HS-5 (cell line): ENCODE measurements around the gene VANGL2.

Experiments used
- DNase-seq: peaks from one replicate; pipeline ENCODE4 v3.0.0-alpha.2; 2012; ENCODE audit warnings: low read depth

The VANGL2 gene

GRCh38 chr1:160405331-160405877, 5.0 kb downstream of the VANGL2 start:
- no peak for DNase-seq

GRCh38 chr1:160406131-160406968, 6.0 kb downstream of the VANGL2 start:
- no peak for DNase-seq

DNA sequence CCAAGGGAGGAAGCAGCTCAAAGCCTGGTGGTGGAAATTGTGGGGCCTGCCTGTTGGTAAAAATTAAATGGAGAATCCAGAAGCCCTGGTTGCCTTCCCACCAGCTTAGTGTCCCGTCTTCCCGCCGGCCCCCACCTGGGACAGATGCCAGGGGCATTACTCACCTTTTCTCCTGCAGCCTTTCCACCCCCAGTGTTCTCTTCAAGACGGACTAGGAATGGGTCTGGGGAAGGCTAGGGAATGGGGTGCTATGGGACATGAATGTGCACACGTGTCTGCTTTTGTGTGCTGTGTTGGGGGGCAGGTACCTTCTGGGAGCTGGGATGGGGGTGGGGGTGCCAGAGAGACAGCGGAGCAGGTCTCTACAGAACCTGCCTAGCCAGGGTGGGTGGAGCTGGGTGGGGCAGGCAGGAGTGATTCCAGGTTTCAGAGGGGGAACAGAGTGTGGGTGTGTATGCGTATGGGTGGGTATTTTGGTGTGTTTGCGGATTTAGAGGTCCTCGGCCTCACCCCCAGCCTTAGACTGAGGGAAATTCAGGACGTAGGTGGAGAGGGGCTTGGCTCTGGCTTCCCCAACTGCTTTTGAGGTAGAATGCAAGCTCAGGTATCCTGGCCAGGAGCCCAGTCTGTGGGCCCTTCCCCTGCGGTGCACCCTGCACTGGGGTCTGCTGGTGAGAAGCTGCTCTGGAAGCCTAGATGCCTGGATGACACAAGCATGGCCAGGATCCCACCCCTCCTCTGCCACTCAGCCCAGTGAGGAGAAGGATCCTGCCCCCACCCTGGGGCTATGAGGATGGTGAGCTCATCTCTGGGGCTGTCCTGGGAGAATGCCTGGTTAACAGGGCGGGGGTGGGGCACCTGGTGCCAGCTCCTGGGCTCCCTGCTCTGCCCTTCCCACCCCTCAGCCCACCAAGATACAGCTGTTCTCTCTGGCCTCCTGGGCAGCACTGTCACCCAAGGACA, 7.8 kb downstream of the VANGL2 start:
- DNase-seq, result no peak

DNA sequence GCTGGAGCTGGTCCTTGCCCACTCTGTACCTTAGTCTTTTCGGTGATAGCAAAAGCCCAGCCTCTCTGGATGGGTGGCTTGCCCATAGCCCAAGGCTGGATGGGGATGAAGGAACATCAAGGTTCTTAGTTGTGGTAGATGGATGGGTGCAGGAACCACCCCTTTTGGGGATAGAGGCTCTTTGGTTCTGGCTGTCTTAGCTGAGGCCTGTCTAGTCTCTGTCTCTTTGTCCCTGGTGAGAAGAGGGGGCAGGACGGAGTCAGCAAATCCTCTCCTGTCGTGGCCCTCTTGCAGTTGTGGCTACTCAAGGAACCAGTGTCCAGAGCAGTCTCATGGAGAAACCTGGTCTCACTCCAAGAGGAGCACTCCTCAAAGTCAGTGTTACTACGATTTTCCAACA, 8.5 kb downstream of the VANGL2 start:
- no peak for DNase-seq

GRCh38 chr1:160409486-160409885, 9.1 kb downstream of the VANGL2 start:
- DNase-seq, result no peak

- DNase-seq, result no peak
Observed at GRCh38 chr1:160410406-160411005, 10.1 kb downstream of the VANGL2 start.

DNA sequence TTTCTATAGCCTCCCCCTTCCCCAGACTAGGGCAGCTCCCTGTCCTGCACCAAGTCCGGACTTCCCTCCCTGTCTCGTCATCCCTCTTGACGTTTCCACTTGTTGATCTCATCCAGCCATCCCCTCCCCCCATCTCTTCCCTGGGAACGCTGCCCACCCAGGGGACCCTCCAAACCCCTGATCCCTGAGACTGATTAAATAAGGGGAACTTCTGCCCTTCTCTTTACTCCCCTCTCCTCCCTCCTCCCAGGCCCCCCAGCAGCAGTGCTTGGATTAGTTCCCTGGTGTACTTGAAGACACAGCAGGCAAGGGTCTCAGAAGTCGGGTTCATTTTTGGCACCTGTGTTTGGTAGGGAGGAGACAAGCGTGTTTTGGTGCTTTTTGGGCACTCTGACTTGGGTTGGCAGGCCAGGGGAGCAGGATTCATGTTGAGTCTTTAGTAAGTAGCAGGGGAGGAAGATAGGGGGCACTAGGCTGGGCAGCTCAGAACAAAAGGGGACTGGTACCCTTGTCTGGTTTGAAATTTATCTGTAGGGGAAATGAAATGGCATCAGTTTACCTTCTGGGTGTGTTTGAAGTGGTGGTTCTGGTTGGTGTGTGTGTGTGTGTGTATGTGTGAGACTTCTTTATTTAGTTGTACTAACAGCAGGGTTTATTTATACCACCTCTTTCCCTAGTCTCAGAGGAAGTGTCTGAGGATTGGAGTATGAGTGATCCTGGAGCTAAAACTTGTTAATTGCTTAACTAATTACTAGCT, 11.1 kb downstream of the VANGL2 start:
- DNase-seq, result no peak

DNA sequence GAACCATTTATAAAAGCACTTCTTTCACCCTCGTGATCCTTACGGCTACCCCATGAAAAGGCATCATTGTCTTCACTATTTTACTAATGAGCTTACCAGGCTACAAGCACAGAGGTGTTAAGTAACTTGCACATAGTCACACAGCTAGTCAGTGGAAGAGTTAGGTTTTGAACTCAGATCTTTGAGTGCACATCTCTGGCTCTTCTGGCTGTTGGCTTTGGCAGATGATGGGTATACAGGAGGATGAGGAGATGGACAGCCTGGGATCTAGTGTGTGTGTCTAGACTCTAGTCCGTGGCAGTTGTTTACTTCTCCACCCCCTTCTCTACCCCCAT, 11.6 kb downstream of the VANGL2 start:
- DNase-seq, result no peak

DNA sequence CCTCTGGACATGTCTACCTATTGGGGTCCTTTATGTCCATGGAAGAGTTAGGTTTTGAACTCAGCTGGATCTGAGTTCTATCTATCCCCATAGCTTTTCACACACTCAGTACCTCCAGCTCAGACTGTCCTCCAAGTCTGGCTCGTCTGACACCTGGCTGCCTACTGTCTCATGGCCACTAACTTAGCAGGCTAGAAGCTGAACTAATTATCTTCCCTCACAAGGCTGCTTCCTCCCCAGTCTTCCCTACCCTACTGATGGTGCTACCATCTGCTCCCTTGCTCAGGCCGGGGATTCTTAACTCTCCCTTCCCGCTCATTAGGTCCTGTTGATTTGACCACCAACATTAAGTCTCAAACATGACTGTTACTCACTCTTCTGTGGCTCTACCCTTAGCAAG, 13.4 kb downstream of the VANGL2 start:
- no peak for DNase-seq

GRCh38 chr1:160414881-160415280, 14.5 kb downstream of the VANGL2 start:
- no peak for DNase-seq

- DNase-seq, result no peak
Observed at GRCh38 chr1:160415696-160416290, 15.4 kb downstream of the VANGL2 start.

- DNase-seq, result no peak
Observed at GRCh38 chr1:160416369-160416768, 16.0 kb downstream of the VANGL2 start.

GRCh38 chr1:160418483-160418882, 18.1 kb downstream of the VANGL2 start:
- DNase-seq, result no peak

DNA sequence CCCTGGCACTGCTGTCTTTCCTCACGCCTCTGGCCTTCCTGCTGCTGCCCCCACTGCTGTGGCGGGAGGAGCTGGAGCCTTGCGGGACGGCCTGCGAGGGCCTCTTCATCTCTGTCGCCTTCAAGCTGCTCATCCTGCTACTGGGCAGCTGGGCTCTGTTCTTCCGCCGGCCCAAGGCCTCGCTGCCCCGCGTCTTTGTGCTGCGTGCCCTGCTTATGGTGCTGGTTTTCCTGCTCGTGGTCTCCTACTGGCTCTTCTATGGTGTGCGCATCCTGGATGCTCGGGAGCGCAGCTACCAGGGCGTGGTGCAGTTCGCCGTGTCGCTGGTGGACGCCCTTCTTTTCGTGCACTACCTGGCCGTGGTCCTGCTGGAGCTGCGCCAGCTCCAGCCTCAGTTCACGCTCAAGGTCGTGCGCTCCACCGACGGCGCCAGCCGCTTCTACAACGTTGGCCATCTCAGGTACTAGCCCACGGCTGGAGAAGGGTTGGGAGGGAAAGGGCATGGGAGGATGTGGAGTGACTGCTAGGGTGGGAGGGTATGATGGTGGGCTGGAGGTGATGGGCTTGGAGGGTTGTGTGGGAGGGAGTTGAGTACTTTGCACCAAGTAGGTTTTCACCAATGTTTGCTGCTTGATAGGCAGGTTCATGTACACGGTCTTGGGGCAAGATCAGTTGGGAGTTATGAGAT, 18.9 kb downstream of the VANGL2 start:
- DNase-seq, result no peak

DNA sequence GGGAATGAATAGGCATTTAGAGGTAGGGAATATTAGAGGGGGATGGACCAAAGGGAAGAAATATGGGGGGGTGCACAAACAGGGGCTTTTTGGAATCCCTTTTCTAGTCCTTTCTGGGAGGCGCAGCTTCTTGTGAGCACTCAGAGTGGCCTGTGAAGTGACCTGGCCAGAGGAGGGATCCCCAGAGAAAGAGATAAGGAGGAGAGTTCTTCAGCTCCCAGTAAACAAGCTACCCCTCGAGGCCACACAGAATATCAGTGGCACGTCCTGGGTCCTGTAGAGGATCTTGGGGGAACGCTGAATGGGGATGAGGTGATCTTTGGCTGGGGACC, 19.4 kb downstream of the VANGL2 start:
- DNase-seq, result no peak

DNA sequence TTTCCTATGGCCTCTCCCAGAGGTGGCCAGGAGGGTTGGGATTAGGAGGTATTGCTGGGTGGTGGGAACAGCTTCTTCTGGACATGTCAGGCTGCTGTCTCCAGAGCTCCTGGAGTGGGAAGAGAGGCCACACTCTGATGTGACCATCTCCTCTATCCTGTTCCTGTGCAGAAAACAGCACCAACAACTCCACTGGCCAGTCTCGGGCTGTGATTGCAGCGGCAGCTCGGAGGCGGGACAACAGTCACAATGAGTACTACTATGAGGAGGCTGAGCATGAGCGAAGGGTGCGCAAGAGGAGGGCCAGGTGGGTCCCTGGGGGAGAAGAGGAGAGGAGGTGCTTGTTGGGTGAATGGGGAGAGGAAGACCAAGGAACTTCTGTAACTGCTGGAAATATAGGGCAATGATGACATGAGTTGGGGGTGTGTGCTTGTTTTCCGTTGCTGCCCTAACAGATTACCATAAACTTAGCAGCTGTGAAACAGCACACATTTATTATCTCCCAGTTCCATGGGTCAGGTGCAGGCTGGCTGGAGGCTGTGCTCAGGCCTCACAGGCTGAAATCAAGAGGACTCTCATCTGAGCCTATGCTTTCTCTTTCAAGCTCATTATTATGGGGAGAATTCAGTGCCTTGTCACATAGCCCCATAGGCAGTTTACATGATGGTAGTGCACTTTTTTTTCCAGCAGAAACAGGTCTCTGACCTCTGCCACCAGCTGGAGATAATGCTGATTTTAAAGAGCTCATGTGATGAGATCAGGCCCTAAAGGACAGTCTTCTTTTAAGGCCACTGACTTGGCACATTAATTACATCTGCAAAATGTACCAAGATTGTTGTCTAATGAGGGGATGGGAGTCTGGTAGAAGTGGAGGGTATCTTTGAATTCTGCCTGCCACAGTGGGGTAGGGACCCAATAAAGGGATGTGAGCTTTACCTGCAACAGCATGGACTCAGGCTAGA, 20.8 kb downstream of the VANGL2 start:
- no peak for DNase-seq

GRCh38 chr1:160421881-160422280, 21.5 kb downstream of the VANGL2 start:
- no peak for DNase-seq

DNA sequence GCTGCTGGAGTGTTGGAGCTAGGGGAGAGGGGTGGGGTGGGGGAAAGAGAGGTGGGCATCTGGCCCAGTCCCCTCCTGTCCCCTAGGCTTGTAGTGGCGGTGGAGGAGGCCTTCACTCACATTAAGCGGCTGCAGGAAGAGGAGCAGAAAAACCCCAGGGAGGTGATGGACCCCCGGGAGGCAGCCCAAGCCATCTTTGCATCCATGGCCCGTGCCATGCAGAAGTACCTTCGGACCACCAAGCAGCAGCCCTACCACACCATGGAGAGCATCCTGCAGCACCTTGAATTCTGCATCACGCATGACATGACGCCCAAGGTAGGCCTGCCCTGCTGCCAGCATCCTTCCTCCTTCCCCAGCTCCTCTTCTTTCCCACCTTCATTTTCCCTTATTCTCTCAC, 23.6 kb downstream of the VANGL2 start:
- no peak for DNase-seq

DNA sequence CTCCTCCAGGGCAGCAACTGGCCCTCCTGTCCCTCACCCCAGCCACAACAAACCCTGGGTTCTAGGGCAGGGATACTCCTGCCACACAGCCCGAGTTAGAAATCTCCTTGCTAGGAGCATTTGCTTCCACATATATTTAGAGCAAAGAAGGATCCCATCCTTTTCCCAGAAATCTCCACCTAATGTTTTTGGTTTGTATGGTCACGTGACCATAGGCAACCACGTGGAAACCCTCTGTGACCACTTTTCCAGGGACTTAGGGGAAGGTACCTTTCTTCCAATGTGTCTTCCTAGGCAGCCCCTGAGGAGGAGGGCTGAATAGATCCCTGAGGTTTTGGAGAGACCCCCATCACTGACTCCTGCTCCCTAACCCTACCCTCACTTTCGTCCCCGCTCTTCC, 25.5 kb downstream of the VANGL2 start:
- DNase-seq, result no peak

- DNase-seq, result no peak
Observed at GRCh38 chr1:160427625-160428024, 27.3 kb downstream of the VANGL2 start.
